Breast epithelium (tissue), 4 donors: ENCODE measurements around the gene FMC1. TPM values are rescaled to one million over a fixed set of nuclear protein-coding genes. Genes with fewer than 3 reads are reported as not detected.

Experiments
- DNase-seq, 2 donors: peaks; one replicate each; pipeline ENCODE4 v3.0.0-alpha.2; 2019; ENCODE audit warnings: low spot score in 2 of 2
- H3K27ac ChIP-seq, 2 donors: fragments of 200-600 bp; sonication (generic) in 1 of 2; one replicate each; pipeline ENCODE4 v1.5.1; 2016 to 2019; ENCODE audit warnings: mild to moderate bottlenecking in 1 of 2
- H3K27me3 ChIP-seq, 2 donors: fragments of 200-600 bp; sonication (generic) in 1 of 2; one replicate each; pipeline versions ENCODE4 v1.5.1 to v1.6.0; 2017 to 2019; ENCODE audit warnings: control low read depth in 1 of 2, mild to moderate bottlenecking in 1 of 2
- H3K36me3 ChIP-seq: fragments of 200-600 bp; one replicate; pipeline ENCODE4 v1.5.1; 2019
- H3K4me1 ChIP-seq, 2 donors: fragments of 200-600 bp; sonication (generic); one replicate each; pipeline ENCODE4 v1.5.1; 2016 to 2019; ENCODE audit warnings: control low read depth in 1 of 2
- H3K4me3 ChIP-seq, 3 donors: fragments of 200-600 bp; sonication (generic); 1 replicate in 2 of 3; 2 replicates in 1 of 3; pipeline ENCODE4 v1.5.1; 2016 to 2019; ENCODE audit warnings: mild to moderate bottlenecking in 3 of 3, moderate library complexity in 2 of 3
- H3K9me3 ChIP-seq, 2 donors: fragments of 200-600 bp; sonication (generic) in 1 of 2; one replicate each; pipeline ENCODE4 v1.5.1; 2016 to 2019; ENCODE audit warnings: control low read depth in 1 of 2
- POLR2A ChIP-seq: fragments of 450-650 bp; IDR thresholded peaks from one replicate; pipeline ENCODE4 v1.6.1; 2016; ENCODE audit warnings: antibody characterized with exemption, mild to moderate bottlenecking, moderate library complexity
- POLR2AphosphoS5 ChIP-seq, 3 donors: sonication (generic); formaldehyde crosslinking; IDR thresholded peaks; one replicate each; pipeline ENCODE4 v1.6.1; 2017; ENCODE audit warnings: antibody characterized with exemption in 3 of 3
- intact Hi-C: fragments of 100-400 bp; cut with DNase I; formaldehyde crosslinking; loops from one replicate; pipeline ENCODE4 v1.15.1; 2023; ENCODE audit warnings: low total_unique reads
- total RNA-seq, 3 donors: library from RNA; depleted of rRNA; stranded (reverse); fragments of >200 nt; gene quantifications; one replicate each; pipeline ENCODE4 v1.1.0, GENCODE V29; 2016
- TF ChIP-seq, protein P1 (sequence below), 3 donors: fragments of 450-650 bp; IDR thresholded peaks; one replicate each; pipeline ENCODE4 v1.5.1; 2016 to 2017; ENCODE audit warnings: antibody characterized with exemption in 3 of 3, mild to moderate bottlenecking in 3 of 3, moderate library complexity in 3 of 3

The FMC1 gene
- total RNA-seq, 3 donors from 2014 or later = 12.5 to 13.9 (median 13.5) TPM

DNA sequence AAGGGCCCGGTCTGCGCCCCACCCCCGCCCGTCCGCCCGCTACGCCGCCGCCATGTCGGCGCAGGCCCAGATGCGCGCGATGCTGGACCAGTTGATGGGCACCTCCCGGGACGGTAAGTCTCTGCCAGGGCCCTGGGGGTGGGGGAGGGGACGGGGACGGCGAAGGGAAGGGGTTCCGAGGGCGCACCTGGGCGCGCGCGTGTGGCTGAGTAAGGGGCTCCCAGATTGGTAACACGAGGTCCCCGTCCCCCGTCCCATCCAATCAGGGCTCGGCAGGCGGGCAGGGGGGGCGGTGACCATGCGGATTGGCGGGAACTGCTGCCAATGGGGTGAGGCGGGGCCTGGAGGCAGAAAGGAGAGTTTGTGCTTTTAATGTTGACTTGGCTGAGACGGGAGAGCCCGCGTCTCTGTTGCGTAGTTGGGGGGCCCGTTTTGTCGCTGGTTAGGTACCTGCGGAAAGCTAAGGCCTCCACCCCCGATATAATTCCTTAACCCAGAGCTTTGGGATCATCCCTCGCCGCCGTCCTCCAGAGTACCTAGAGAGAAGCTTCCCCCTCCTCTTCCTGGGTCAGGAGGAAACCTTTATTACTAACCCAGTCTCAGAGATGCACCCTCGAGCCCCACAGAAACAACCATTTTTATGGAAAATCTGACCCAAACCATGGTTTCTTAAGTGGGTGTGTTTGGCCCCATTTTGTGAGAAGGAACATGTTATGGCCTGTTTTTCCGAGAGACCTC, 19.2 kb downstream of the FMC1 start:
- peak overlapping the region; percentile 98 to 100 for H3K27ac ChIP-seq
- peak; percentile 98 to 99 for DNase-seq
- H3K4me3 ChIP-seq = peak overlapping the region; percentile 74 to 95 (median 84)
- no peaks in the 10 kb centered on the region for H3K9me3 ChIP-seq
- H3K4me1 ChIP-seq = peaks cover 0 to 4% of the 10 kb centered on the region in 2 donors
- TF ChIP-seq, protein P1, sequence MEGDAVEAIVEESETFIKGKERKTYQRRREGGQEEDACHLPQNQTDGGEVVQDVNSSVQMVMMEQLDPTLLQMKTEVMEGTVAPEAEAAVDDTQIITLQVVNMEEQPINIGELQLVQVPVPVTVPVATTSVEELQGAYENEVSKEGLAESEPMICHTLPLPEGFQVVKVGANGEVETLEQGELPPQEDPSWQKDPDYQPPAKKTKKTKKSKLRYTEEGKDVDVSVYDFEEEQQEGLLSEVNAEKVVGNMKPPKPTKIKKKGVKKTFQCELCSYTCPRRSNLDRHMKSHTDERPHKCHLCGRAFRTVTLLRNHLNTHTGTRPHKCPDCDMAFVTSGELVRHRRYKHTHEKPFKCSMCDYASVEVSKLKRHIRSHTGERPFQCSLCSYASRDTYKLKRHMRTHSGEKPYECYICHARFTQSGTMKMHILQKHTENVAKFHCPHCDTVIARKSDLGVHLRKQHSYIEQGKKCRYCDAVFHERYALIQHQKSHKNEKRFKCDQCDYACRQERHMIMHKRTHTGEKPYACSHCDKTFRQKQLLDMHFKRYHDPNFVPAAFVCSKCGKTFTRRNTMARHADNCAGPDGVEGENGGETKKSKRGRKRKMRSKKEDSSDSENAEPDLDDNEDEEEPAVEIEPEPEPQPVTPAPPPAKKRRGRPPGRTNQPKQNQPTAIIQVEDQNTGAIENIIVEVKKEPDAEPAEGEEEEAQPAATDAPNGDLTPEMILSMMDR (IDR thresholded peaks at IDR 0.05) = no peak
- TF ChIP-seq POLR2AphosphoS5 (IDR thresholded peaks at IDR 0.05) (peak; percentile 40 to 82 (median 79)), POLR2A (peak; percentile 48)
- intact Hi-C loops = no loop called here
- H3K27me3 ChIP-seq = no peaks in the 10 kb centered on the region
- no peaks in the 10 kb centered on the region for H3K36me3 ChIP-seq

DNA sequence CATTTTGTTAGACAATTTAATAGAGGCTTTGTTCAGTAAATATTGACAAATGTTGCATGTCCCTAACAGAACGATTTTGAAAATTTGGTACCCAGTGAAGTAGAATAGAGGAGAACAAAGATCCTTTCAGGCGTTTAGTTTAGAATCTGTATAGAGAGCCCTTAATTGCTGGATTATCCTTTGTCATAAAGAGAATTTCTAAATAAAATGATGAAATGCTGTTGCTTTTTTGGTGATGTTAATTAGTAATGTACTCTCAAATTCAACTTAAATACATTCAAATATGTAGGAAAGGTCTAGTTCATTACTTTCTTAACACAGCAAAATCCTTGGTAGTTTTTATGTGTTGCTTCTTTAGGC, 19.8 kb downstream of the FMC1 start:
- intact Hi-C loops = no loop called here
- Histone ChIP-seq H3K36me3 (no peaks in the 10 kb centered on the region), H3K4me3 (peak overlapping the region; percentile 74 to 95 (median 84)), H3K9me3 (no peaks in the 10 kb centered on the region), H3K27ac (peak overlapping the region; percentile 98 to 100), H3K27me3 (no peaks in the 10 kb centered on the region), H3K4me1 (peaks cover 0 to 4% of the 10 kb centered on the region in 2 donors)
- no peak for TF ChIP-seq POLR2AphosphoS5 (IDR thresholded peaks at IDR 0.05)
- no peak for TF ChIP-seq POLR2A
- TF ChIP-seq, protein P1 (IDR thresholded peaks at IDR 0.05) = no peak
- no peak for DNase-seq

DNA sequence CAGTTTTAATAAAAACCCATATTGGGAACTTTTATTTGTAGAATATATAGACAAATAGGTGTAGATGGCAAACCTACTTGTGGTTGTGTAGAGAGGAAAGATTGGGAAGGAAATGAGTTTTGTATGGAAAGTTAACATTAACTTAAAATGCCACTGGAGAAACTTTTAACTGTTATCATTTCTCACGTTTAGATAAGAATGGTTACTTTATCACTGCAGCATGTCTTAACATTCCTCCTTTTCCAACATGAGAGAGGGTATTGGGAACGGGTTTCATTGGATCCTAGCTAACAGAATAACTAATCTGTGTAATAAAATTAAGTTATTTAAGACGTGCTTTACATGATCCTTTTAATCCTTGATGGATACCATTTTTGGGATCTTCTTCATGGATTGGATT, 20.4 kb downstream of the FMC1 start:
- TF ChIP-seq, protein P1 (IDR thresholded peaks at IDR 0.05) = no peak
- TF ChIP-seq POLR2AphosphoS5 (IDR thresholded peaks at IDR 0.05) (no peak), POLR2A (no peak)
- intact Hi-C loops = no loop called here
- H3K9me3 ChIP-seq = no peaks in the 10 kb centered on the region
- H3K4me1 ChIP-seq = peaks cover 0 to 9% of the 10 kb centered on the region in 2 donors
- H3K27me3 ChIP-seq = no peaks in the 10 kb centered on the region
- peak overlapping the region; percentile 74 to 95 (median 84) for H3K4me3 ChIP-seq
- peak overlapping the region in 1 of 2 donors; percentile 100 for H3K27ac ChIP-seq
- no peak for DNase-seq
- H3K36me3 ChIP-seq = no peaks in the 10 kb centered on the region

DNA sequence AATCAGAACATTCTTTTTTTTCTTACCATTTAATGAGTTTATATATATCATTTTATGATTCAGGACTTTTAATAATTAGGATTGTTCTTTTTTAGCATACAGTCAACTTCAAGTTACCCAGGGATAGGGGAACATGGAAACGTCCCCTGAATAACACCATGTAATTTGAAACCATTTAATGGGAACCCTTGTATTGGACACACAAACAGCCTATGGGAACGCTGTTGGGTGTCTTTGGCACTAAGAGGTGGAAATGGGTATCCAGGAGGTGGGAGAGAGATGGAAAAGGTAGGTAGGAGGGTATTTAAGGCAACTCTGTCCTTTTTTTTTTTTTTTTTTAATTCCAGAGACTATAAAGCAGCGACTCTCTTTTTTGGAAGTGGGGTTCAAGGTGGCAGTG, 21.2 kb downstream of the FMC1 start:
- Histone ChIP-seq H3K27me3 (no peaks in the 10 kb centered on the region), H3K27ac (peak overlapping the region; percentile 12 to 13), H3K4me1 (peaks cover 0 to 9% of the 10 kb centered on the region in 2 donors), H3K36me3 (no peaks in the 10 kb centered on the region), H3K9me3 (no peaks in the 10 kb centered on the region), H3K4me3 (no peak overlapping the region)
- DNase-seq = no peak
- TF ChIP-seq, protein P1 (IDR thresholded peaks at IDR 0.05) = no peak
- TF ChIP-seq POLR2AphosphoS5 (IDR thresholded peaks at IDR 0.05) = no peak
- no peak for TF ChIP-seq POLR2A
- intact Hi-C loops = no loop called here

DNA sequence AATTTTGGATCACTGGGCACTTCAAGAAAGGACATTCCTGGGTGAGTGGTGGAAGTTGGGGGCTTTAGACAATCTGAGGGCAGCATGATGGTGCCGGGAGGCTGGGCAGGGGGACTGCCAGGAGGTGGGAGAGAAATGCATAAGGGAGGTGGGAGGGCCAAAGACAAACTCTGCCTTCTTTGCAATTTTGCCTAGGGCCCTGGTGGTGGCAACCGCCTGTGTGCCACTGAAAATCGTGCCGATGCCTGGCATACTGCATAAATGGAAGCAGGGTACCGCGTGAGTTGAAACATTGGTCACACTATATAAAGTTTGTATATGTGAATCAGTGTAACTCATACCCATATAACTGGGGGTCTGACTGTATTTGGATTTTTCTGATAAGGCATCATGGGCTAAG, 21.8 kb downstream of the FMC1 start:
- no peak for DNase-seq
- Histone ChIP-seq H3K4me3 (peak overlapping the region in 2 of 3 donors; percentile 21 to 40), H3K36me3 (no peaks in the 10 kb centered on the region), H3K9me3 (no peaks in the 10 kb centered on the region), H3K27me3 (no peaks in the 10 kb centered on the region), H3K4me1 (peaks cover 0 to 9% of the 10 kb centered on the region in 2 donors), H3K27ac (peak overlapping the region; percentile 12 to 13)
- TF ChIP-seq, protein P1 (IDR thresholded peaks at IDR 0.05) = no peak
- TF ChIP-seq POLR2AphosphoS5 (IDR thresholded peaks at IDR 0.05) = no peak
- TF ChIP-seq POLR2A = no peak
- intact Hi-C loops = no loop called here
